RWPE2 (cell line): Measurements from ENCODE around the gene PLCH1.
"Not testable (repeated sequence)": the region's sequence is repeated elsewhere in the genome, so short reads cannot be mapped to it uniquely, and the experiment has no call there.

ENCODE experiments used
- ATAC-seq: fragments of 200-7000 bp; cut with Tn5 transposase; 3 replicates; pipeline ENCODE4 v1.9.1; 2021; ENCODE audit warnings: low read depth
- DNase-seq: peaks from one replicate; pipeline ENCODE4 v3.0.0-alpha.2; 2020; ENCODE audit warnings: low spot score
- H3K27ac ChIP-seq: fragments of 450-650 bp; 2 replicates; pipeline ENCODE4 v1.5.1; 2017; ENCODE audit warnings: mild to moderate bottlenecking; ENCODE audit not compliant: poor library complexity, severe bottlenecking
- H3K27me3 ChIP-seq: fragments of 250-450 bp; sonication (Bioruptor Pico); 2 replicates; pipeline ENCODE4 v1.5.1; 2021; ENCODE audit warnings: mild to moderate bottlenecking, moderate library complexity; ENCODE audit not compliant: insufficient read depth, poor library complexity, severe bottlenecking
- H3K36me3 ChIP-seq: fragments of 250-450 bp; sonication (Bioruptor Pico); 2 replicates; pipeline ENCODE4 v1.5.1; 2020; ENCODE audit warnings: low read depth, mild to moderate bottlenecking, moderate library complexity
- H3K4me1 ChIP-seq: fragments of 250-450 bp; sonication (Bioruptor Pico); 2 replicates; pipeline ENCODE4 v1.5.1; 2021; ENCODE audit warnings: mild to moderate bottlenecking, moderate library complexity; ENCODE audit not compliant: insufficient read depth, poor library complexity, severe bottlenecking
- H3K4me3 ChIP-seq: fragments of 250-450 bp; sonication (Bioruptor Pico); 2 replicates; pipeline ENCODE4 v1.5.1; 2021; ENCODE audit warnings: mild to moderate bottlenecking, moderate library complexity; ENCODE audit not compliant: severe bottlenecking
- H3K9me3 ChIP-seq: fragments of 250-450 bp; sonication (Bioruptor Pico); 2 replicates; pipeline ENCODE4 v1.5.1; 2021; ENCODE audit warnings: mild to moderate bottlenecking, moderate library complexity; ENCODE audit not compliant: severe bottlenecking
- CTCF ChIP-seq: fragments of 450-650 bp; IDR thresholded peaks from one replicate; pipeline ENCODE4 v1.5.1; 2017; ENCODE audit warnings: mild to moderate bottlenecking, moderate library complexity; ENCODE audit not compliant: poor library complexity, severe bottlenecking

The PLCH1 gene

GRCh38 chr3:155407331-155407730, 337.5 kb downstream of the PLCH1 start:
- Histone ChIP-seq H3K36me3 (no peaks in the 10 kb centered on the region), H3K4me1 (peaks cover 8% of the 10 kb centered on the region), H3K27me3 (no peaks in the 10 kb centered on the region), H3K4me3 (no peak overlapping the region), H3K9me3 (no peaks in the 10 kb centered on the region), H3K27ac (no peak overlapping the region)
- ATAC-seq (peak; percentile 60; the same call in 2 of the 3 replicates), DNase-seq (no peak)
- TF ChIP-seq CTCF, result no peak

- Histone ChIP-seq H3K9me3 (no peaks in the 10 kb centered on the region), H3K4me3 (no peak overlapping the region), H3K4me1 (peaks cover 8% of the 10 kb centered on the region), H3K27me3 (no peaks in the 10 kb centered on the region), H3K36me3 (no peaks in the 10 kb centered on the region), H3K27ac (no peak overlapping the region)
- no peak for ATAC-seq
- DNase-seq, result no peak
- TF ChIP-seq CTCF, result no peak
These were observed 340.4 kb downstream of the PLCH1 start for GRCh38 chr3:155404486-155404885.

GRCh38 chr3:155402656-155403055, 342.2 kb downstream of the PLCH1 start:
- Histone ChIP-seq H3K27me3 (no peaks in the 10 kb centered on the region), H3K4me1 (peaks cover 8% of the 10 kb centered on the region), H3K36me3 (no peaks in the 10 kb centered on the region), H3K9me3 (no peaks in the 10 kb centered on the region), H3K4me3 (no peak overlapping the region), H3K27ac (no peak overlapping the region)
- ATAC-seq (no peak), DNase-seq (no peak)
- TF ChIP-seq CTCF, result no peak

GRCh38 chr3:155398046-155398445, 346.8 kb downstream of the PLCH1 start:
- no peak for TF ChIP-seq CTCF

GRCh38 chr3:155394896-155395295, 350.0 kb downstream of the PLCH1 start:
- H3K27me3 ChIP-seq, H3K27ac ChIP-seq, ATAC-seq, H3K9me3 ChIP-seq, H3K4me3 ChIP-seq, H3K36me3 ChIP-seq, DNase-seq, H3K4me1 ChIP-seq: not testable (repeated sequence)

More at GRCh38 chr3:155398046-155398445, 346.8 kb downstream of the PLCH1 start:
- no peaks in the 10 kb centered on the region for H3K4me1 ChIP-seq
- H3K36me3 ChIP-seq, result no peaks in the 10 kb centered on the region
- no peak overlapping the region for H3K4me3 ChIP-seq
- peaks cover 2% of the 10 kb centered on the region for H3K9me3 ChIP-seq
- ATAC-seq (no peak), DNase-seq (no peak)
- H3K27ac ChIP-seq, result no peak overlapping the region
- H3K27me3 ChIP-seq, result no peaks in the 10 kb centered on the region
